Measurements from ENCODE around the gene TMEM272. TPM values are rescaled to one million over a fixed set of nuclear protein-coding genes. Genes with fewer than 3 reads are reported as not detected.

Gene TMEM272
- total RNA-seq, 2 donors from 2014 or later = not detected

DNA sequence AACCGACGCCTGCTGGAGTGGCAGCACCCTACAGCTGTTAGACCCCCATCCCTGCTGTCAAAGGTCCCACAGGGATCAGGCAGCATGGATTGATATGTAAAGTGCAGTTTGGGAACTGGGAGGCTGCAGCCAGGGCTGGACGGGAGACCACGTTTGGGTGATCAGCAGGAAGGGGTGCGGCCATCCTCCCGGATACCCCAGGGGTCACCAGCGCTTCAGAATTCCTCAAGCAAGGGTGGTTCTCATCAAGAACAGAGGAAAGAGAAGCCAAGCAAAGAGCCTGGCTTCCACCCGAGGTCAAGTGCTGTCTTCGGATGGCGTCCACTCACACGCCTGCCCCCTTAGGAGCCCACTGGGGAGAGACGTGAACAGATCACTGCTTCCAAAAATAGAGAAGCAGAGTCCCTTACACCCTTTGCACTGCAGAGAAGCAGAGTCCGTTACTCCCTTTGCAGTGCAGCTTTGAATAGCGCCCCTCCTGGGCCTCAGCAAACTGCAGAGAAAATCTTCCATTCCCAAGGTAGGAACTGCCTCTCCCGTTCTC is 76.5 kb downstream of the TMEM272 start:
- no peaks in the 10 kb centered on the region for H3K27me3 ChIP-seq
- intact Hi-C loops (cut with DNase I) = no loop called here
- TF ChIP-seq POLR2A (IDR thresholded peaks at IDR 0.05) (no peak), CTCF (IDR thresholded peaks at IDR 0.05) (no peak)
- H3K36me3 ChIP-seq (replicated peaks in 1 of 2; ENCODE audit: insufficient read depth in 1 of 2, low read depth in 2 of 2) = no peaks in the 10 kb centered on the region
- H3K27ac ChIP-seq = peak overlapping the region; percentile 90 to 98 (median 94)
- H3K4me1 ChIP-seq = peaks cover 92% of the 10 kb centered on the region
- no peaks in the 10 kb centered on the region for H3K9me3 ChIP-seq
- no peak for ATAC-seq
- H3K4me3 ChIP-seq = no peak overlapping the region
- WGBS, 2 donors = 81 to 82% methylated on average over 12 to 15 of the region's 15 CpGs
- no peak for DNase-seq

DNA sequence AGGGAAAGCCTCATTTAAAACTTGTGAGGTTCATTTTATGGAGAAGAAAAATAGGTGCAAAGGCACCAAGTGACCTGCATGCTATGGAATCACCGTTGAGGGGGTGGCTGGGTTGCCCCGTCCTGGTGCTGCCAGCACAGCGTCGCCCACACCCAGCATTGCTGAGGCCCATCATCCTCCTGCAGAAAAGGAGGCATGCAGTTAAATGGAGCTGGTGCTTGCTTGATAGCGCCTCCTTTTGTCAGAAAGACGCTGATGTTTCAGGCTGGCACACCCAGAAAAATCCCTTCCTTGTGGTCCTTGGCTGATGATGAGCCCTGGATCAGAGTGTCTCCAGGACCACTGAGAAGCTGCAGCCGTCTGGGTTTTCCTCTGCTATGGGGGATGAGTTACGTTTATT is 77.9 kb downstream of the TMEM272 start:
- DNase-seq (no peak), ATAC-seq (no peak)
- no peak overlapping the region for H3K4me3 ChIP-seq
- intact Hi-C loops (cut with DNase I) = no loop called here
- H3K27ac ChIP-seq = peak overlapping the region in 3 of 4 donors; percentile 90 to 98 (median 93)
- 87 to 88% methylated on average over 8 of the region's 8 CpGs for WGBS, 2 donors
- H3K4me1 ChIP-seq = peaks cover 84% of the 10 kb centered on the region
- no peaks in the 10 kb centered on the region for H3K27me3 ChIP-seq
- H3K9me3 ChIP-seq = no peaks in the 10 kb centered on the region
- no peaks in the 10 kb centered on the region for H3K36me3 ChIP-seq (replicated peaks in 1 of 2; ENCODE audit: insufficient read depth in 1 of 2, low read depth in 2 of 2)
- TF ChIP-seq CTCF (IDR thresholded peaks at IDR 0.05) (no peak), POLR2A (IDR thresholded peaks at IDR 0.05) (no peak)

DNA sequence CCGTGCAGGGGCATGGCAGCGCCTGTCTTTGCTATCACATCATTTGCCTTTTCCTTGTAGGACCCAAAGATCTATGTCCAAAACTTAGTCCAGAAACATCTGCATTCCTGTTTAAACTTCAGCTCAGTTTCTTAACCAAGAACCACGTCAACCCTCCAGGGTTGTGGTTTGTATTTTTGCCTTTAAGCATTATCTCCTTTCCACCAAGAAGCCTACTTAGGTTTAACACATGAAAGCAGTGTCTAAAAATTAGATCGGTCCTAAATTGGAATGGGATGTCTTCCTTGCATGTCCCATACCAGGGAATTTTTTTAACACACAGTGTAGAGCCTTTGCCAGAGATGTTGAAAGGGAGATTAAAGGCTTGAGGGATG is 79.8 kb downstream of the TMEM272 start:
- no peak for ATAC-seq
- Histone ChIP-seq H3K9me3 (no peaks in the 10 kb centered on the region), H3K36me3 (replicated peaks in 1 of 2; ENCODE audit: insufficient read depth in 1 of 2, low read depth in 2 of 2) (peaks cover 0 to 5% of the 10 kb centered on the region in 2 donors), H3K27ac (peak overlapping the region; percentile 90 to 96 (median 93)), H3K4me3 (no peak overlapping the region), H3K4me1 (peaks cover 65% of the 10 kb centered on the region), H3K27me3 (no peaks in the 10 kb centered on the region)
- no peak for DNase-seq
- intact Hi-C loops (cut with DNase I) = no loop called here
- 74 to 80% methylated on average over 3 to 4 of the region's 4 CpGs for WGBS, 2 donors
- TF ChIP-seq POLR2A (IDR thresholded peaks at IDR 0.05) = no peak
- TF ChIP-seq CTCF (IDR thresholded peaks at IDR 0.05) = no peak

DNA sequence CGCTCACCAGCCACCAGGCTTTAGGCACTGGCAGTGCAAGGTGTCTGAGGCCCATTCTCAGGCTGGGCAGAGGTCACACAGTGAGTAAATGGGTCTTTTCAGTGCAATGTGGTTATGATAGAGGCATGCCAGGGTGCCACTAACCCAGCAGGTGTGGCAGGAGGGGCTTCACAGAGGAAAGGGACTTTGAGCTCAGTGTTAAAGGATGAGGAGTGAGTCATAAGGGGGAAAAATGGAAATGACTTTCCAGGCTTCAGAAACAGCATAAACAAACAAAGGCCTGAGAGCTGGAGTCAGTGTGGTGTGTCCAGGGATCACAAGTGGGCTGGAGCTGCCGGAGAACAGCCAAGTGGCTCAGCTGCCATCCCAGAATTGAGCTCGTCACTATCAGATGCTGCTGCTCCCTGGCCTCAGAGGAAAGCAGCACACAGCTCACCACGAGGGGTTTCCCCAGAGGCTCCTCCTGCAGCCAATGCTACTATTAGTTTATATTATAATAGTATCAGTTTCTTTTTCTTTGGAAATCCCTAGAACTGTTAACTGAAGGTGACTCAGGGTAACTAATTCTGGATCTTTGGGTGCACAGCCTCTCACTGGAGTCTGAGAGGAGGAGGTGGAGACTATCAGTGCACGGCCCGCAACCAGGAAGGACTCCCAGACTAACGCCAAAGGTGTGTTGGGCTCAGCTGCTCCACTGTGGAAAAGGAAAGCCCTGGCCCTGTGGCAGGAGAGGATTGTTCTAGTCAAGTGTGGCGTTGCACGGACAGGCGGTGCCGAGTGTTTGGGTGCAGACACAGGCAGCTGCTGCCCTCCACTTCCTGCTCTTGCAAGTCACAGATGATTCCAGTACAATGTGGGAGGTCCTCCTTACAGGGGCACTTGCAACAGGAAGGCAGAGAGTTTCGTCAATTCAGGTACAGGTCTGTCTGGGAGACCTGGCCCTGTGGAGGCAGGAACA is 80.5 kb downstream of the TMEM272 start:
- 22 to 30% methylated on average over 11 to 12 of the region's 12 CpGs for WGBS, 2 donors
- peaks cover 0 to 5% of the 10 kb centered on the region in 2 donors for H3K36me3 ChIP-seq (replicated peaks in 1 of 2; ENCODE audit: insufficient read depth in 1 of 2, low read depth in 2 of 2)
- ATAC-seq (peak; percentile 89), DNase-seq (peak; percentile 81 to 92 (median 90))
- H3K9me3 ChIP-seq = no peaks in the 10 kb centered on the region
- H3K4me3 ChIP-seq = no peak overlapping the region
- H3K4me1 ChIP-seq = peaks cover 58% of the 10 kb centered on the region
- intact Hi-C loops (cut with DNase I) = no loop called here
- peak overlapping the region; percentile 90 to 96 (median 93) for H3K27ac ChIP-seq
- TF ChIP-seq CTCF (IDR thresholded peaks at IDR 0.05) (peak in 4 of 7 experiments; percentile 4 to 31 (median 22)), POLR2A (IDR thresholded peaks at IDR 0.05) (peak; percentile 27 to 72 (median 59))
- H3K27me3 ChIP-seq = no peaks in the 10 kb centered on the region
